Activated CD4-positive, alpha-beta memory T cell treated with anti-CD3 and anti-CD28 coated beads for 36 hours (primary cell): ENCODE measurements around the gene TMLHE. TPM values are rescaled to one million over a fixed set of nuclear protein-coding genes. Genes with fewer than 3 reads are reported as not detected.
"Not testable (repeated sequence)": the region's sequence is repeated elsewhere in the genome, so short reads cannot be mapped to it uniquely, and the experiment has no call there.

Source experiments
- CTCF ChIA-PET: fragments of 350-600 bp; sonication (Branson Sonifier 250); formaldehyde crosslinking; loops from one replicate; lab custom pipeline; 2021; ENCODE audit warnings: antibody characterized with exemption, inconsistent platforms; lab: Charles Lee
- POLR2A ChIA-PET: fragments of 350-600 bp; sonication (Branson Sonifier 250); formaldehyde crosslinking; loops from one replicate; lab custom pipeline; 2021; ENCODE audit warnings: antibody characterized with exemption; lab: Charles Lee
- DNase-seq: peaks from one replicate; pipeline ENCODE4 v3.0.0-alpha.2; 2020
- H3K27ac Mint-ChIP-seq: one replicate; pipeline ENCODE4 v1.8.0; 2021; ENCODE audit warnings: mixed read lengths
- H3K27me3 Mint-ChIP-seq: one replicate; pipeline ENCODE4 v1.8.0; 2021; ENCODE audit warnings: mixed read lengths
- H3K36me3 Mint-ChIP-seq: one replicate; pipeline ENCODE4 v1.8.0; 2021; ENCODE audit warnings: mixed read lengths
- H3K4me1 Mint-ChIP-seq: one replicate; pipeline ENCODE4 v1.8.0; 2021; ENCODE audit warnings: low read depth, mixed read lengths
- H3K4me3 Mint-ChIP-seq: one replicate; pipeline ENCODE4 v1.8.0; 2021; ENCODE audit warnings: mild to moderate bottlenecking, mixed read lengths
- H3K9me3 Mint-ChIP-seq: one replicate; pipeline ENCODE4 v1.8.0; 2021; ENCODE audit warnings: mixed read lengths
- intact Hi-C: fragments of 100-400 bp; cut with micrococcal nuclease; formaldehyde crosslinking; loops from one replicate; pipeline ENCODE4 v1.15.1; 2023
- total RNA-seq, 2 experiments: library from RNA; stranded (reverse); gene quantifications; one replicate each; pipeline ENCODE4 v1.2.3, GENCODE V29; 2021

Gene TMLHE
- total RNA-seq, 2 experiments from 2014 or later: 13.3 to 13.9 TPM

DNA sequence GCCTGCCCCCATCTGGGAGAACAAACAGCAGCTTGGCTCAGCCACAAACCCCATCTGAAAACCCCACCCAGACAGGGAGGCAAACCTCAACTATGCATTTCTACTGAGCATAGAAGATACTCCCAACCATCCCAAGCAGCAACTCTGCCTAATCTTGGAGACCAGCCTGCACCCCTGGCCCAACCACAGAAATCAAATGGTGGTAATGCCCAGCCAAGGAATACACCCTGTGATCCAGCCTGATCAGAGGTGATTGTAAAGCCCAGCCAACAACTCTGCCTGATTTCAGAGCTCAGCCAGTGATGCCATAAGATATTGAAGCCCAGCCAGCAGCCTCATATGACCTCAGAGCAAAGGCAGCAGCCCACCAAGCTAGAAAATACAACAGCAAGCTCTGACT is 19.8 kb downstream of the TMLHE start:
- H3K27ac Mint-ChIP-seq: no peak overlapping the region
- ChIA-PET CTCF (no interaction called here), POLR2A (no interaction called here)
- peaks cover 30% of the 10 kb centered on the region for H3K9me3 Mint-ChIP-seq
- no peaks in the 10 kb centered on the region for H3K4me1 Mint-ChIP-seq
- no peak for DNase-seq
- intact Hi-C loops: no loop called here
- H3K36me3 Mint-ChIP-seq: peaks cover 26% of the 10 kb centered on the region
- H3K4me3 Mint-ChIP-seq: no peak overlapping the region
- no peaks in the 10 kb centered on the region for H3K27me3 Mint-ChIP-seq

DNA sequence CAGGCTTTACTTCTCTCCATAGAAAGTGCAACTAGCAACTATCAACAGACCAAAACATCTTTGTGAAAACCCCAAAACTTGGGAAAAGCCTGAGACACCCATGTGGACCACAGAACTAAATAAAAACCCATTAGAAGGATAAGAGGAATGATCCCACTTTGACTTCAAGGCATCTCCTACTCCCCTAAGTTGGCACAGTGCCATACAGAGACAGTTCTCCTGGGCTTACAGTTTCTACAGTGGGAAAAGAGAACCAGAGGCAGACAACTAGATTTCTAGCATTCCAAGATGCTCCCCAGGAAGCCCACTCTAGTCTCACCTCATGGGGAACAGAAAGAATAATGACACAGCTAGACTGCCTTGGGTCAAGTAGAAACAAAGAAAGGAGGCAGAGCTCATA is 20.4 kb downstream of the TMLHE start:
- ChIA-PET CTCF (no interaction called here), POLR2A (no interaction called here)
- peaks cover 29% of the 10 kb centered on the region for H3K36me3 Mint-ChIP-seq
- peaks cover 32% of the 10 kb centered on the region for H3K9me3 Mint-ChIP-seq
- no peaks in the 10 kb centered on the region for H3K27me3 Mint-ChIP-seq
- H3K4me3 Mint-ChIP-seq: no peak overlapping the region
- intact Hi-C loops: no loop called here
- no peak for DNase-seq
- no peaks in the 10 kb centered on the region for H3K4me1 Mint-ChIP-seq
- H3K27ac Mint-ChIP-seq: no peak overlapping the region

DNA sequence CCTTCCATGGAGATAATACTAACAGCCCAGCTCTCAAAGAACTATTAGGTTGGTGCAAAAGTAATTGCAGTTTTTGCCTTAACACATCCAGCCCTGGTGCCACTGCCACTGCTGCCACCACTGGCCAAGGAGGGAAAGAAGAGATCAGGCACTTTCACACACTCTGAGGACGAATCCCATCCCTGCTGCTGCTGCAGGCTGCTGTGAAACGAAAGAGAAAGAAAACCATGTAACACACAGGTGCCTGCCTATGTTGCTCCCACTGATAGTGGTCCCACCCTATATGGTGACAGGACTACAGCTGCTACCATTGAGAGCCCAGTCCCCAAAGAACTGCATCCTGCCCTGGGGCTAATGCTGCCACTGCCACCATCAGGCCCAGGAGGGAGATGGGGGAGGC is 35.1 kb downstream of the TMLHE start:
- intact Hi-C loops: no loop called here
- CTCF ChIA-PET: no interaction called here

DNA sequence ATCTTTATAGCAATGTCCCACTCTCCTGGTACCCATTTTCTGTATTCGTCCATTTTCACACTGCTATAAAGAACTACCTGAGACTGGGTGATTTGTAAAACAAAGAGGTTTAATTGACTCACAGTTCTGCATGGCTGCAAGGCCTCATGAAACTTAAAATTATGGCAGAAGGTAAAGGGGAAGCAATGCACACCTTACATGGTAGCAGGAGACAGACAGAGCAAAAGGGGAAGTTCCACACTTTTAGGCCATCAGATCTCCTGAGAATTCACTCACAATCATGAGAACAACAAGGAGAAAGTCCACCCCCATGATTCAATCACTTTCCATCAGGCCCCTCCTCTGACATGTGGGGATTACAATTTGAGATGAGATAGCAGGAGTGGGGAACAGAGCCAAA is 49.7 kb downstream of the TMLHE start:
- Mint-ChIP-seq H3K27ac (no peak overlapping the region), H3K36me3 (peaks cover 5% of the 10 kb centered on the region), H3K4me3 (no peak overlapping the region), H3K4me1 (no peaks in the 10 kb centered on the region), H3K9me3 (no peaks in the 10 kb centered on the region), H3K27me3 (no peaks in the 10 kb centered on the region)
- ChIA-PET CTCF (no interaction called here), POLR2A (no interaction called here)
- DNase-seq: no peak
- intact Hi-C loops: no loop called here

More for the DNA sequence above, 35.1 kb downstream of the TMLHE start:
- H3K4me3 Mint-ChIP-seq: no peak overlapping the region
- peak; percentile 8 for DNase-seq
- no peaks in the 10 kb centered on the region for H3K27me3 Mint-ChIP-seq
- POLR2A ChIA-PET: no interaction called here
- H3K36me3 Mint-ChIP-seq: peaks cover 23% of the 10 kb centered on the region
- H3K9me3 Mint-ChIP-seq: peaks cover 17% of the 10 kb centered on the region
- no peak overlapping the region for H3K27ac Mint-ChIP-seq
- H3K4me1 Mint-ChIP-seq: peaks cover 7% of the 10 kb centered on the region

DNA sequence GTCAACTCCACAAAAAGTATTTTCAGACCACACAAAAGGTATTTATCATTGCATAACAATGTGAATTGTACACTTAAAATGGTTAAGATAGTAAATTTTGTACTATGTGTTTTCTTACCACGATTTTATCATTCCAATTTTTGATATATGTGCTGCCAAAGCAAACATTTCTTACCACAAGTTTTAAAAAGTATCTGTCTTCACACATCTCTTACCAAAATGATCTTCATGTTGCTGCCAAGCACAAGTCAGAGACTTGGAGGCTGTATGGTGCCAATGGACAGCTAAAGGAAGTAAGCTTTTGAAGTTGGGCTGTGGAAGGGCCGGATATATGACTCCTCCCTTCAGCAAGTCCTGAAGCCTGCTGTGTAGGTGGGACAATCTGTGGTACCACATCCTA is 67.9 kb downstream of the TMLHE start:
- Mint-ChIP-seq H3K36me3 (peaks cover 45% of the 10 kb centered on the region), H3K27me3 (no peaks in the 10 kb centered on the region), H3K4me3 (no peak overlapping the region), H3K27ac (no peak overlapping the region), H3K4me1 (no peaks in the 10 kb centered on the region), H3K9me3 (peaks cover 18% of the 10 kb centered on the region)
- DNase-seq: no peak
- intact Hi-C loops: no loop called here
- ChIA-PET CTCF (no interaction called here), POLR2A (no interaction called here)

DNA sequence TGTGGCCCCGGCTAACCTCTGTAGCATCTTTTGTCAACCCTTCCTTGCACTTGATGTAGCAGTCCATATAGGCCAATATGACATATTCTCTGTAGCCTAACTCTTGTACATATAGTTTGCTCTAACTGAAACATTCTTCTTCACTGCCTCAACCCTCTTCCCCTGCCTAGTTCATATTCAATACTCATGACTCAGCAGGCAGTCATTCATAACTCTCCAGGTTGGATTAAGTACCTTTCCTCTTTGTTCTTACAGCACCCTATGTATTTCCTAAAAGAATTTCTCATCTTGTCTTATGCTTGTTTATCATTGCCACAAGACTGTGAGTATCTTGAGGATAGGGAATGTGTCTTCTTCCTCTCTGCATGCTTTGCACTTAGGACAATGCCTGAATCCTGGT is 76.9 kb downstream of the TMLHE start:
- H3K27ac Mint-ChIP-seq: no peak overlapping the region
- H3K27me3 Mint-ChIP-seq: no peaks in the 10 kb centered on the region
- intact Hi-C loops: no loop called here

DNA sequence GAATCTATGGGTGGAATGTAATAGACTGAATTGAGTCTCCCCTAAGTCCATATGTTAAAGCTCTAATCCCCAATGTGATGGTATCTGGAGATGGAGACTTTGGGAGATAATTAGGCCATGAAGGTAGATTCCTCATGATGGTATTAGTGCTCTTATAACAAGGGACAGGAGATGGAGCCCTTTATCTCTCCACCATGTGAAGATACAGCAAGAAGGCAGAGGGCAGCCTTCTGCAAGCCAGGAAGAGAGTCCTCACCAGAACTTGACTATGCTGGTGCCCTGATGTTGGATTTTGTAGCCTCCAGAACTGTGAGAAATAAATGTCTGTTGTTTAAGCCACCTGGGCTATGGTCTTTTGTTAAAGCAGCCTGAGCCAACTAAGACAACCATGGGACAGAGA is 78.0 kb downstream of the TMLHE start:
- Mint-ChIP-seq H3K4me3 (no peak overlapping the region), H3K27me3 (no peaks in the 10 kb centered on the region), H3K27ac (no peak overlapping the region), H3K4me1 (no peaks in the 10 kb centered on the region), H3K9me3 (no peaks in the 10 kb centered on the region), H3K36me3 (peaks cover 30% of the 10 kb centered on the region)
- no peak for DNase-seq
- POLR2A ChIA-PET: no interaction called here
- intact Hi-C loops: no loop called here
- CTCF ChIA-PET: no interaction called here

More for the DNA sequence above, 76.9 kb downstream of the TMLHE start:
- H3K4me1 Mint-ChIP-seq: no peaks in the 10 kb centered on the region
- no peak overlapping the region for H3K4me3 Mint-ChIP-seq
- peaks cover 28% of the 10 kb centered on the region for H3K36me3 Mint-ChIP-seq
- DNase-seq: no peak
- CTCF ChIA-PET: no interaction called here
- POLR2A ChIA-PET: no interaction called here
- no peaks in the 10 kb centered on the region for H3K9me3 Mint-ChIP-seq

DNA sequence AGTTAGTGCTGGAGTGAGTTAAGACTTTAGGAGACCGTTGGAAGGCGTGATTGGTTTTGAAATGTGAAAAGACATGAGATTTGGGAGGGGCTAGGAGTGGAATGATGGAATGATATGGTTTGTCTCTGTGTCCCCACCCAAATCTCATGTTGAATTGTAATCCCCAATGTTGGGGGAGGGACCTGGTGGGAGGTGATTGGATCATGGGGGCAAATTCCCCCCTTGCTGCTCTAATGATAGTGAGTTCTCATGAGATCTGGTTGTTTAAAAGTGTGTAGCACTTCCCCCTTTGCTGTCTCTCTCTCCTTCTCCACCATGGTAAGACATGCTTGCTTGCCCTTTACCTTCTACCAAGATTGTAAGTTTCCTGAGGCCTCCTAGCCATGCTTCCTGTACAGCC is 85.7 kb downstream of the TMLHE start:
- H3K27ac Mint-ChIP-seq, intact Hi-C loops, POLR2A ChIA-PET, H3K4me1 Mint-ChIP-seq, DNase-seq, H3K4me3 Mint-ChIP-seq, H3K27me3 Mint-ChIP-seq: not testable (repeated sequence)
- CTCF ChIA-PET: interaction anchor here (0.6 kb wide), 1 partner anchor 50 kb away, joined by 4 read pairs; no protein-coding TSS in a partner anchor
- peaks cover 53% of the 10 kb centered on the region for H3K36me3 Mint-ChIP-seq
- H3K9me3 Mint-ChIP-seq: peaks cover 15% of the 10 kb centered on the region

DNA sequence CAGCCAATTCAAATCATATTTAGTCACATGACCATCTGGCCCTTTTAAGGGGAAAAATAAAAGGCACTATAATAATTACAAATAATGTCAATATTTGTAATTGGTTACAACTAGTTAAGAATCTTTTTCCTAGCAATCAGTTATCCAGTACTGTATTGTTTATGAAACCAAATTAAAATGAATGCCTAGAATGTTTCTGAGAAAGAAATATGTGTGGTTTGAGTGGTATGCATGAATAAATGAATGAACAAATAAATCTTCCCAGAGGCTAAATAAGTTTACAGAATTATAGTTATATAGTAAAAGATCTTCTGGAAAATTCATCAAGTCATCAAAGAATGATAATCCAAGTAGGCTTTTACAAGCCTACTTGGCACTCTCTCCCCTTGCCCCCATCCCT is 98.5 kb downstream of the TMLHE start:
- H3K4me1 Mint-ChIP-seq: no peaks in the 10 kb centered on the region
- no peaks in the 10 kb centered on the region for H3K27me3 Mint-ChIP-seq
- H3K27ac Mint-ChIP-seq: no peak overlapping the region
- POLR2A ChIA-PET: no interaction called here
- no peaks in the 10 kb centered on the region for H3K9me3 Mint-ChIP-seq
- no peak for DNase-seq
- H3K36me3 Mint-ChIP-seq: peaks cover 26% of the 10 kb centered on the region
- CTCF ChIA-PET: no interaction called here
- no peak overlapping the region for H3K4me3 Mint-ChIP-seq
- intact Hi-C loops: no loop called here

DNA sequence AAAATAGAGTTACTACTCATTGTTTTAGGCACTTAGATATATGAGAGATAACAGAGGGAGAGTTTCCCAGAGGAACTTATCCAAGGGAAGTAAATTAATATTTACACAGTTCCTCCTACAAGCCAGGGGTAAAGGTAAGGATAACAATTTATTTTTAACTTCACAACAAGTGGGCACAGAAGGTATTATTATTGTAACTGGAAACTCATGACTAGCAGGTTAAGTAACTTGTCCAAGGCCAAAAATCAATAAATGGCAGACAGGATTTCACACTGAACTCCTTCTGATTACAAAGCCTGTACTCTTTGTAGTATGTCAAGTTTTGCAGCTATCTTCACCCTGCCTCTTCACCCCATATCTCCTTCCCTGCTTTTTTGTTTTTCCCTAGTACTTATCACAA is 107.5 kb downstream of the TMLHE start:
- Mint-ChIP-seq H3K27ac (no peak overlapping the region), H3K9me3 (no peaks in the 10 kb centered on the region), H3K4me3 (no peak overlapping the region), H3K27me3 (no peaks in the 10 kb centered on the region), H3K36me3 (peaks cover 10% of the 10 kb centered on the region), H3K4me1 (no peaks in the 10 kb centered on the region)
- DNase-seq: no peak
- ChIA-PET CTCF (no interaction called here), POLR2A (no interaction called here)
- intact Hi-C loops: no loop called here

DNA sequence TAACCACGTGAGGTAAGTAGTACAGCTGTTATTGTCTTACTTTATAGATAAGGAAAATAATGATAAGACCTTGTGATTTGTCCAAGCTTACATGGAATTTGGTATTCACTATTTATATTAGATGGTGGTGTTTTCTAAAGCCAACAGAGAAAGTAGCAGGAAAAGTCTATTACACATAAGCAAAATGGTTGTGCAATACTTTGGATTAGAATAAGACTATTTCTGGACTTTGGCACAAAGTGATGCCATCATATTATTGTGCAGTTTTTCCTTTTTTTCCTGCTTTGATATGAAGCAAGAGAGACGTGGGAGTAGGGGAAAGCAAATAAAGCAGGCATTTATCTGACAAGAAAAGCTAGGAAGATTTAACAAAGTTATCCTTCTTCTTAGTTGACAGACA is 117.6 kb downstream of the TMLHE start:
- H3K9me3 Mint-ChIP-seq, POLR2A ChIA-PET, H3K27ac Mint-ChIP-seq, H3K27me3 Mint-ChIP-seq, CTCF ChIA-PET, H3K4me3 Mint-ChIP-seq, DNase-seq, intact Hi-C loops, H3K36me3 Mint-ChIP-seq, H3K4me1 Mint-ChIP-seq: not testable (repeated sequence)

DNA sequence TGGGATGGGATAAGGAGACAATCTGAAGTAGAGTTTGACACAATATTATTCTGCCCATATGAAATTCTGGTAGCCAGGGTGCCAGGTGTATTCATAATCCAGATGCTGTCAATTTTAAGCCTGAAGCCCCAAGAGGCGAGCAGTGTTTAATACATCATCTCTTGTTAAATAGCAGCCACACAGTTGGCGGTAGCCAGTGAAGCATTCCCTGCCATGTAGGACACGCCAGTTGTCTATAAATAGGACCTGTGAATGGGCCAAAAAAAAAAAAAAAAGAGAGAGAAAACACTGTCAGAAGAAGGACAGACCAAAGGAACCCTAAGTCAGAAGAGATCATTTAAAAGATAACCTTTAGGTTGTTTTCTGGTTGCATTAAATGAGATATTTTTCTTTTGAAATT is 121.3 kb downstream of the TMLHE start:
- H3K27ac Mint-ChIP-seq, POLR2A ChIA-PET, H3K36me3 Mint-ChIP-seq, H3K4me3 Mint-ChIP-seq, DNase-seq, H3K4me1 Mint-ChIP-seq, CTCF ChIA-PET, intact Hi-C loops, H3K27me3 Mint-ChIP-seq, H3K9me3 Mint-ChIP-seq: not testable (repeated sequence)

DNA sequence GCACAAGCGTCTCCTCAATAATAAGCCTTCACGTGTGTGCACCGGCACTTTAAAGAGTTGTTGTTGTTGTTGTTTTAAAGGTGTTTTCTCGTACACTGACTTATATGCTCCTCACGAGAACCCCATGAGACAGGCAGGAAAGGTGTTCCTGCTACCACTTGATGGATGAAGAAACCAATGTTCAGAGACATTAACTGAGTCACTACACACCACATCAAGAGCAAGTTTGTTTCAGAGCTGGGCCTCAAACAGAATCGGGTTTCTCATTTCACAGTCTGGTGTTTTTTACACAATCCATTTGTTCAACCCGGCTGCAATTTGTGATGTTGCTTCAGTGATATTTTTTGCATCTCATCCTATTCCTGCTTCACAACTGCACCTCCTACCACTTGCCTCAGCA is 135.6 kb downstream of the TMLHE start:
- H3K4me1 Mint-ChIP-seq, POLR2A ChIA-PET, H3K36me3 Mint-ChIP-seq, intact Hi-C loops, H3K9me3 Mint-ChIP-seq, H3K27me3 Mint-ChIP-seq, DNase-seq, H3K4me3 Mint-ChIP-seq, H3K27ac Mint-ChIP-seq, CTCF ChIA-PET: not testable (repeated sequence)
